Ovary (tissue), 3 donors: ENCODE measurements around the gene OBSCN.

Experiments
- CTCF ChIP-seq, 3 donors: fragments of 450-650 bp in 2 of 3; fragments of 200-600 bp in 1 of 3; IDR thresholded peaks; one replicate each; pipeline versions ENCODE4 v1.5.1 to v1.8.0; 2016 to 2022; ENCODE audit warnings: antibody characterized with exemption in 3 of 3, mild to moderate bottlenecking in 1 of 3
- POLR2A ChIP-seq: fragments of 450-650 bp; IDR thresholded peaks from one replicate; pipeline ENCODE4 v1.6.1; 2017; ENCODE audit warnings: antibody characterized with exemption, mild to moderate bottlenecking, moderate library complexity
- donor health status: DM: no; HTN: no; CAD: no.

- TF ChIP-seq CTCF (IDR thresholded peaks at IDR 0.05), result no peak
- TF ChIP-seq POLR2A, result no peak
These were observed 73.2 kb downstream of the OBSCN start for GRCh38 chr1:228280961-228281591.
